OCI-LY1 (cell line): ENCODE results near the gene SLC12A7.

ENCODE experiments used
- CTCF ChIP-seq: fragments of 200-600 bp; sonication (generic), shearing (Covaris generic); IDR thresholded peaks from 2 replicates; pipeline ENCODE4 v1.5.1; 2017; ENCODE audit warnings: mild to moderate bottlenecking, antibody characterized with exemption, low read length, moderate library complexity, mixed read lengths
- EZH2 ChIP-seq: fragments of 200-600 bp; sonication (generic), shearing (Covaris generic); IDR thresholded peaks from 2 replicates; pipeline ENCODE4 v1.8.0; 2017; ENCODE audit warnings: borderline replicate concordance, mixed run types, mild to moderate bottlenecking, antibody characterized with exemption, low read length, moderate library complexity, mixed read lengths

- no peak for TF ChIP-seq CTCF
- no peak for TF ChIP-seq EZH2
Measured at GRCh38 chr5:1093361-1093760, 18.5 kb downstream of the SLC12A7 start.
